OCI-LY3 (cell line): Measurements from ENCODE around the gene CHST1.

Experiments used
- EZH2phosphoT487 ChIP-seq: fragments of 200-600 bp; shearing (Covaris generic); IDR thresholded peaks from 2 replicates; pipeline ENCODE4 v1.6.1; 2018; ENCODE audit warnings: antibody characterized with exemption, mixed run types, low read depth
- TF ChIP-seq, protein P1 (sequence below): fragments of 200-600, 300-600 bp; sonication (generic); IDR thresholded peaks from 2 replicates; pipeline ENCODE4 v1.5.1; 2014; ENCODE audit warnings: antibody characterized with exemption, low read length, low read depth

- TF ChIP-seq EZH2phosphoT487: no peak
- TF ChIP-seq, protein P1, sequence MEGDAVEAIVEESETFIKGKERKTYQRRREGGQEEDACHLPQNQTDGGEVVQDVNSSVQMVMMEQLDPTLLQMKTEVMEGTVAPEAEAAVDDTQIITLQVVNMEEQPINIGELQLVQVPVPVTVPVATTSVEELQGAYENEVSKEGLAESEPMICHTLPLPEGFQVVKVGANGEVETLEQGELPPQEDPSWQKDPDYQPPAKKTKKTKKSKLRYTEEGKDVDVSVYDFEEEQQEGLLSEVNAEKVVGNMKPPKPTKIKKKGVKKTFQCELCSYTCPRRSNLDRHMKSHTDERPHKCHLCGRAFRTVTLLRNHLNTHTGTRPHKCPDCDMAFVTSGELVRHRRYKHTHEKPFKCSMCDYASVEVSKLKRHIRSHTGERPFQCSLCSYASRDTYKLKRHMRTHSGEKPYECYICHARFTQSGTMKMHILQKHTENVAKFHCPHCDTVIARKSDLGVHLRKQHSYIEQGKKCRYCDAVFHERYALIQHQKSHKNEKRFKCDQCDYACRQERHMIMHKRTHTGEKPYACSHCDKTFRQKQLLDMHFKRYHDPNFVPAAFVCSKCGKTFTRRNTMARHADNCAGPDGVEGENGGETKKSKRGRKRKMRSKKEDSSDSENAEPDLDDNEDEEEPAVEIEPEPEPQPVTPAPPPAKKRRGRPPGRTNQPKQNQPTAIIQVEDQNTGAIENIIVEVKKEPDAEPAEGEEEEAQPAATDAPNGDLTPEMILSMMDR: no peak
These were observed 2.7 kb upstream of the CHST1 start for GRCh38 chr11:45667929-45668680.
